Stomach (tissue), 9 donors: Measurements from ENCODE around the gene SCTR. TPM values are rescaled to one million over a fixed set of nuclear protein-coding genes. Genes with fewer than 3 reads are reported as not detected.

Source experiments
- DNase-seq, 2 donors: peaks; one replicate each; pipeline versions ENCODE4 v3.0.0 to v3.0.0-alpha.2; 2013 to 2019
- H3K27ac ChIP-seq, 5 donors: fragments of 200-600 bp in 4 of 5; sonication (generic) in 4 of 5; one replicate each; pipeline ENCODE4 v1.5.1; 2013 to 2019; ENCODE audit warnings: mild to moderate bottlenecking in 1 of 5, moderate library complexity in 1 of 5
- H3K27me3 ChIP-seq, 3 donors: fragments of 200-600 bp; sonication (generic); one replicate each; pipeline ENCODE4 v1.5.1; 2017 to 2019; ENCODE audit warnings: mixed run types in 1 of 3
- H3K36me3 ChIP-seq, 4 donors: fragments of 200-600 bp; sonication (generic); 1 replicate in 3 of 4; 2 replicates in 1 of 4; pipeline ENCODE4 v1.5.1; 2016 to 2019
- H3K4me1 ChIP-seq, 4 donors: fragments of 200-600 bp; sonication (generic); one replicate each; pipeline ENCODE4 v1.5.1; 2016 to 2019
- H3K4me3 ChIP-seq, 4 donors: fragments of 200-600 bp; sonication (generic) in 3 of 4; one replicate each; pipeline ENCODE4 v1.5.1; 2016 to 2019; ENCODE audit warnings: mild to moderate bottlenecking in 1 of 4
- H3K9me3 ChIP-seq, 4 donors: fragments of 200-600 bp; sonication (generic); one replicate each; pipeline ENCODE4 v1.5.1; 2016 to 2019
- CTCF ChIP-seq, 7 experiments: fragments of 450-650 bp in 4 of 7; fragments of 200-600 bp in 3 of 7; sonication (generic) in 3 of 7; IDR thresholded peaks; one replicate each; pipeline ENCODE4 v1.5.1; 2016 to 2019; ENCODE audit warnings: antibody characterized with exemption in 7 of 7, control low read depth in 2 of 7, mild to moderate bottlenecking in 1 of 7
- EP300 ChIP-seq: sonication (generic); formaldehyde crosslinking; IDR thresholded peaks from one replicate; pipeline ENCODE4 v1.6.1; 2017; ENCODE audit warnings: antibody characterized with exemption
- POLR2A ChIP-seq, 4 donors: fragments of 450-650 bp; IDR thresholded peaks; one replicate each; pipeline ENCODE4 v1.6.1; 2016; ENCODE audit warnings: antibody characterized with exemption in 4 of 4, control low read depth in 2 of 4, mild to moderate bottlenecking in 1 of 4, moderate library complexity in 1 of 4
- POLR2AphosphoS5 ChIP-seq, 3 donors: sonication (generic); formaldehyde crosslinking; IDR thresholded peaks; one replicate each; pipeline ENCODE4 v1.6.1; 2016; ENCODE audit warnings: antibody characterized with exemption in 3 of 3
- WGBS, 5 donors: extraction: QIAGEN DNeasy Blood & Tissue Kit in 3 of 5; methylation state at CpG; one replicate each; pipeline versions ENCODE4 v1.1.5 to v1.1.7; 2013 to 2018; 5-methylcytosine and 5-hydroxymethylcytosine counted together
- intact Hi-C: fragments of 100-400 bp; cut with DNase I; formaldehyde crosslinking; loops from one replicate; pipeline ENCODE4 v1.15.1; 2023; ENCODE audit warnings: low total_unique reads
- polyA plus RNA-seq, 3 donors: library from polyadenylated mRNA; stranded (reverse); fragments of 200-250 nt; gene quantifications; one replicate each; pipeline ENCODE4 v1.2.3, GENCODE V29; 2013
- total RNA-seq, 5 donors: library from RNA; depleted of rRNA; stranded (reverse); fragments of >200 nt; gene quantifications; one replicate each; pipeline versions ENCODE4 v1.1.0 to v1.2.3, GENCODE V29; 2014 to 2016
- donor health status: healthy with polysubstance abuse.
- donor health status: Bipolar disorder and iron deficiency.
- donor health status: healthy.

The SCTR gene
- total and polyA plus RNA-seq, 8 donors: 0.18 to 8.6 (median 4.1) TPM; not detected in 2

DNA sequence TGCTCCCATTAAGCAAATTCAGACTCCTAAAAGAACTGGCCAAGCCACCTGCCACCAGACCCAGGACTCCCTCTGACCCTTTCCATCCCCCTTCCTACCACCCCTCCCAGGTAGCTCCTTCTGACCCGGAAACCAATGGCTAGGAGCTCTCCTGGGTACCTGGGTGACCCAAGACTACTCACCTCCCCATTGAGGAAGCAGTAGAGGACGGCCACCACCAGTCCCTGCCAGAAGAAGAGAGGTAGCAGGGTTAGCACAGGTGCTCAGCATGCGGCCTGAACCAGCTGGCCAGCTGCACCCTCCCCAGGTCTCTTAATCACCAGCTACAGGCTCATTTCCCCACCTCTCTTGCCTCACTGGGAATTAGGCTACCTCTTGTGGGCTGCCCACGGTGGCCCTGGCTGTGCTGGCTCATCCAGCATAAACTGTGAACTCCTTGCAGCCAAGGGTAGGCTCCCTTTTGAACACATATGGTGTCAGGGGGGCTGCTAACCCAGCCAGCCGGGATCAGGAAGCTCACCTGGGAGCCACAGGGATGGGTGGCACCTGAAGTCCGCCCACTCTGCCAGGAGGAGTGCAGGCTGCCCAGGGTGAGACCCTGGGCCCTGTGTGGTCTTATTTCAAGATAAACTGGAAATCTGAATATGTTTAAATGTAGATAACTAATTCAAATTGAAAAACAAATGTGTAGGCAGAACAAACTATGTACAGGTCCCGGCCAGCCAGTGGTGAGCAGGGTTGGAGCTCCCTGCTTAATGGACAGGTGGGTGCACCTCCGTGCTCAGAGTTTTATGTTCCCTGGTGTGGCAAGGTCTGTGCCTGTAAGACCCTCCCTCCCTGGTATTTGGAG is 82.7 kb downstream of the SCTR start:
- no peak for DNase-seq
- 32 to 61% (median 41%) methylated on average over 6 to 8 of the region's 8 CpGs for WGBS, 5 donors
- Histone ChIP-seq H3K36me3 (peaks cover 0 to 24% (median 14%) of the 10 kb centered on the region in 4 donors), H3K27me3 (no peaks in the 10 kb centered on the region), H3K4me1 (peaks cover 0 to 25% (median 24%) of the 10 kb centered on the region in 4 donors), H3K9me3 (no peaks in the 10 kb centered on the region), H3K27ac (peak overlapping the region in 3 of 5 donors; percentile 14 to 45 (median 31)), H3K4me3 (no peak overlapping the region)
- TF ChIP-seq EP300 (no peak), POLR2AphosphoS5 (IDR thresholded peaks at IDR 0.05) (peak in 1 of 3 donors; percentile 4)
- intact Hi-C loops: no loop called here

DNA sequence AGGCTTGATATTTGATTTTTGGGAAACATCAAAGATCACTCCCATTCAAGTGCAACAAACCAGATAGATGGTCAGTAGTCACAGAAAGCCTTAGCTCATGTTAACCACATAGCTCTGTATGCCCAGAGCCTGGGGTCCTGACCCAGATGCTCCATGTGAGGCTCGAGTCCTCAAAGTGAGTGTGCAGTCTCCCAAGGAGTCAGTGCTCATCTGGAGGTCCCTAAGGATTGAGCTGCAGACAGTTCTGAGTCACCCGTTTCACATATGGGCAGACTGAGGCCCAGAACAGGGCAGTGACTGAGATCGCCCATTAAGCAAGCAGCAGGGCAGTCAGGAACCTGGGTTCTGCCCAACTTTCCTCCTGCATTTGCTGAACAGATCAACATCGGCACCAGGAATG is 83.4 kb downstream of the SCTR start:
- no peak for DNase-seq
- peak overlapping the region in 1 of 5 donors; percentile 45 for H3K27ac ChIP-seq

DNA sequence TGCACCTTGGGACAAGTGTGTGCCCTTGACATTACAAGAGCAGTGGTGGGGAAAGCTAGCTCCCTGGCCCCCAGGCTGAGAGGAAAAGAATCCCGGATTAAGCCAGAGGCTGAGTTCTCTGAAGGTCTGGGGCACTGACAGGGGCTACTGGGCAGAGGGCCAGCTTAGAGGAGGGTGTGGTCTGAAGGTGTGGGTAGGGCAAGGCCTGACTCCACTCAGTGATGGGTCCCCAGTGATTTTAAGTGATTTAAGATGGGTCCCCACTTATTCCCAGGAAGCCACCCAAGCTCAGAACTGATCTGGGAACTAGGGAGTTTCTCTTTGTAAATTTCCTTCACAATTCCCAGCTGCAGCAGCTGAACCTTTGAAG is 83.8 kb downstream of the SCTR start:
- Histone ChIP-seq H3K27me3 (no peaks in the 10 kb centered on the region), H3K36me3 (peaks cover 0 to 28% (median 14%) of the 10 kb centered on the region in 4 donors), H3K27ac (peak overlapping the region in 1 of 5 donors; percentile 45), H3K4me3 (no peak overlapping the region), H3K4me1 (peaks cover 0 to 25% (median 24%) of the 10 kb centered on the region in 4 donors), H3K9me3 (no peaks in the 10 kb centered on the region)
- TF ChIP-seq CTCF (IDR thresholded peaks at IDR 0.05): no peak
- TF ChIP-seq POLR2AphosphoS5 (IDR thresholded peaks at IDR 0.05): no peak
- no peak for TF ChIP-seq POLR2A (IDR thresholded peaks at IDR 0.05)
- no peak for TF ChIP-seq EP300
- 21 to 50% (median 33%) methylated on average over 1 of the region's 1 CpG for WGBS, 5 donors
- DNase-seq: peak in 1 of 2 donors; percentile 65
- intact Hi-C loops: no loop called here

More for the DNA sequence above, 83.4 kb downstream of the SCTR start:
- Histone ChIP-seq H3K36me3 (peaks cover 0 to 28% (median 14%) of the 10 kb centered on the region in 4 donors), H3K4me3 (no peak overlapping the region), H3K9me3 (no peaks in the 10 kb centered on the region), H3K4me1 (peaks cover 0 to 25% (median 24%) of the 10 kb centered on the region in 4 donors), H3K27me3 (no peaks in the 10 kb centered on the region)
- WGBS, 5 donors: 80 to 88% (median 83%) methylated on average over 1 to 4 of the region's 4 CpGs
- intact Hi-C loops: no loop called here
- TF ChIP-seq CTCF (IDR thresholded peaks at IDR 0.05) (no peak), POLR2A (IDR thresholded peaks at IDR 0.05) (no peak), EP300 (no peak), POLR2AphosphoS5 (IDR thresholded peaks at IDR 0.05) (no peak)

DNA sequence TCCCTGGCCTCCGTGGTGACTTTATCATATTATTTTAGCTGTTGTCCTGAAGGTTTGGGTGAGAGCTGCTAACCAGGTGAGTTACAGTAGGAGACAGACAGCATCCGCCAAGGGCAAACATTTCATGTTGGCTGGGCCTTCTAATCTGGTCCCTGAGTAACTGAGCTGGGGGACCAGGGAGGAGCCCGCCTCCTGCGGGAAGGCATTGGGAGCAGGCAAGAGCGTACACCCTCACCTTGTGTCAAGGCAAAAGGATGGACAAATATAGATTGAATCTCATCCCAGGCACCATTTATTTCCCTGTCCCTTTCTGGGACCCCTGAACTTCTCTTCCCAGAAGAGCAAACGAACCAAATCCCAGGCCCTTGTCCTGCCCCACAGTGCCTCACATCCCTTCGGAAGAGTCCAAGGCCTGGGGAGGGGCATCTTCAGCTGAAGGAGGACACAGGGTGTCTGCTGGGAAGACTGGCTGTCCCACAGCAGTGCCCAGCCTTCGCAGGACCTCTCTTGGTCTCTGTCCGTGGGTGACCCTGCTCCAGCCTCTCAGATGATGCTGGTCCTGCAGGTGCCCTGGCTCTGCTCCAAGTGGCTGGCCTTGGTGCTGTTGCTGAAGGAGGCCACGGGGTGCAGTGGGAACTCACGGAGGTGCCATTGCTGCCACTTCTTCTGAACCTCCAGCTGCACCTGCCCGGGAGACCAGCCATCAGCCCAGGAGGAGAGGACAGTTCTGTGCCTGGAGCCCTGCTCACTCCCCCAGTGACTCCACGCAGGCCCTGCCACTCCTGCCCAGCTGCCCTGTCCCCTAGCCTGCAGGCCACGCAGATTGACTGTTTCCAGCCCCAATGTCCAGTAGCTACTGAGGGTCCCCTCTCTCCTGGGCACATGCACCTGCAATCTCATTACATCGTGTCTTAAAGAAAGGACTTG is 84.4 kb downstream of the SCTR start:
- peaks cover 0 to 28% (median 14%) of the 10 kb centered on the region in 4 donors for H3K36me3 ChIP-seq
- H3K27ac ChIP-seq: peak overlapping the region in 1 of 5 donors; percentile 14
- no peak for TF ChIP-seq EP300
- no peak for TF ChIP-seq POLR2AphosphoS5 (IDR thresholded peaks at IDR 0.05)
- TF ChIP-seq CTCF (IDR thresholded peaks at IDR 0.05): no peak
- TF ChIP-seq POLR2A (IDR thresholded peaks at IDR 0.05): no peak
- H3K9me3 ChIP-seq: no peaks in the 10 kb centered on the region
- 57 to 71% (median 68%) methylated on average over 15 of the region's 15 CpGs for WGBS, 5 donors
- no peaks in the 10 kb centered on the region for H3K27me3 ChIP-seq
- intact Hi-C loops: no loop called here
- peaks cover 0 to 29% (median 25%) of the 10 kb centered on the region in 4 donors for H3K4me1 ChIP-seq
- no peak overlapping the region for H3K4me3 ChIP-seq
- DNase-seq: peak in 1 of 2 donors; percentile 64
